Measurements from ENCODE around the gene FIG4.
"Not testable (repeated sequence)": the region's sequence is repeated elsewhere in the genome, so short reads cannot be mapped to it uniquely, and the experiment has no call there.

The FIG4 gene

DNA sequence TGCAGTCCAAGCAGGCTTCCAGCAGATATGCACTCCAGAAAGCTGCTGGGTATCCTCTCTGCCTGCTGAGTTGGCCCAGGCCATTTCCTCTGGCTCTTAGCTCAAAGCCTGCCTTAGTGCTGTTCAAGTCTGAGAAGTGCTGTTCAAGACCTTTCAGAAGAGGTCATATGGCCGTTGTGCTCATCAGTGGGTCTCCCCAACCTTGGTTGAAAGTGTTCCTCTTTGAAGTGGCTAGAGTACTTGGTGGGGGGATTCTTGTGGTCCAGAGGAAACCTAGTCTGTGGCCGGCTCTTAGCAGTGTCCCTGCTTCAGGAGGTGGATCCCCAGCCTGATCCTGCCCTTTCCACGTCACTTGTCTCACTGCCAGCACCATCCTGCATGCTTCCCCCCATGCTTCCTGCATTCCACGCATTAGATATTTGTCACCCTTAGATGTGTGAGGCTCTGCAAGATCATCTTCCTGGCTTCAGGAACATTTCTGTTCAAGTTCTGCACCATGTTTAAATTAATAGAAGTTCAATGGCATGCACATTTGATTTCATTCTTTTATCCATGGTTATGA lies 105.0 kb downstream of the FIG4 start:
- no peak for DNase-seq (ENCODE audit: low read depth)

DNA sequence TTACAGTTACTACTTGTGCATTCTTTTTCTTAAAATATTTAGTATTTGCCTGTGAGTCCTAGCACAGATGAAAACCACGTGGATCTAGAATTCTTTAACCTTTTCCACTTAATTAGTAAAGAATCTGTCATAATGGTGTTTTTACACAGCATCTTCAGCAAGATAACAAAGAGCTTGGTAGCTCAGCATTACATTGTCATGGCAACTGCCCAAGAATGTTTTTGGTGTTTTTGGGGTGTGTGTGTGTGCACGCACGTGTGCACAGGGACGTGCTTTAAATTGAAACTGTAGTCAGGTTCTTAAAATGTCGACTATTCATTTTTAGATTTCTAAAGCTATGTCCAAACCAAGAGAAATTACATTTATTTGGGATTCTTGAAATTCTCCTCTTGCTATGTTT lies 108.0 kb downstream of the FIG4 start:
- DNase-seq (ENCODE audit: low read depth): no peak

DNA sequence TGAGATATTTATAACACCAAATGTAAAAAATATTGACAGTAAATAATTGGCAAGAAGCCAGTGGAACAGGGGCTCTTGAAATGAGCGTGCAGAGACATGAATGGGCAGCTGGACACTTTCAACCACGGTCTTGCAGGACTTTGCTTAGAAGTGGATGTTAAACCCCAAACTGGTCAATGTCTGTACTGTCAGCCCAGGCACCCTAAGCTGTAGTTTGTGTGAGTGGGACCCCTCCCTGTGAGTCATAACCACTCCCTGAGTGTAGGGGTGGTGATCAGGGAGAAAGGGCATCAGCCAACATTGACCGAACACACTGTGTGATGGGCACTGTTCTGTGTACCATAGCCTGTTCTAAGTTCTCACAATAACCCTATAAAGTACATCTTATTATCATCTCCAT lies 108.6 kb downstream of the FIG4 start:
- no peak for DNase-seq (ENCODE audit: low read depth)

DNA sequence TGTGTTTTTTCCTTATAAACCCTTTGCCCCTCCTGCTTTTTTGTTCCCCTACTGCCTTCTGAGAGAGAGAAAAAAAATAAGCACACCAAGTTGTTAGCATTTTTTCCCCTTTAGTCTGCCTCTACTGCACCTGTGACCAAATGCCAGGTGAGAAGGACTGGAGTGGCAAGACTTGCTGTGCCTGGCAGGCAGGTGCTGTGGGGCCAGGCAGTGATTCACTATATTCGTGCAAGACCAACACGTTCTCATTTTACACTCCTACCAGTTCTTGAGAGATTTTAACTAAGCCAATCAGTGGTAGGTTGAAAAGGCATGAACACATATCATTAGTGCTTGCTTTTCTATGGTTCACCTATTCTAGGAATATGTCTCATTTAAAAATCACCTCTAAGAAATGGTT lies 109.7 kb downstream of the FIG4 start:
- no peak for DNase-seq (ENCODE audit: low read depth)

DNA sequence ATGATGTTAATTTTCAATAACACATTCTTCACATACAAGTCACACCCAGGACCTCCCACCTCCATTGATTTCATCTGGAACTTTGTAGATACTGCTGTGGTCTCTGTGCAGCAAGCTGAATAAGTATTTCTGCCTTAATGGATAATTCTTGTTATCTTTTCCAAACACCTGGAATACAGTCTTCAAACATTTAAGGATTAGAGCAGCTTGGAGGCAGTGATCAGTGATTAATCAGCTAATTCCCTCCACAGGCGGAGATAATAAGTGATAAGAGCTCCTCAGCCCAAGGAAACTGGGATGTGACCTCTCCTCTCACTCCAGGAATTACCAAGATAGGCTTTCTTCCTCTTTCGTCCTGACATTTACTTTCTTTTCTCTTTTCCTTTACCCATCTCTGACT lies 110.7 kb downstream of the FIG4 start:
- no peak for DNase-seq (ENCODE audit: low read depth)

DNA sequence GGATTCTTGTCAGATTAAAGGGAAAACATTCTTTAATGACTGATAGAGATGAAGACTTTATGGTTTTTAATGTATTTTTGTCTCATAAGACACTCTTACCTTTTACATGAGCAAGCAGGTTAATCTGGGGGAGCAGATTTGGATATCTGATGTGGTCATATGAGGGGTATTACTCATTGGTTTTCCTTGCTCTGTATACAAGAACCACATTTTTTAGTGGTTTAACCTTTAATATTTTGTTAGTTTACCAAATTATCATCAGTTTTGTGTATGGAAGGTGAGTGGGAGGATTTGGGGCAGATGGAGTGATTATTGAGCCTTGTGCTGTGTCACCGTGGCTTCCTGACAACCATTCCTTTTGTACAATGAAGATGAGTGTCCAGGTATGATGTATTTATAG lies 112.9 kb downstream of the FIG4 start:
- no peak for DNase-seq (ENCODE audit: low read depth)

DNA sequence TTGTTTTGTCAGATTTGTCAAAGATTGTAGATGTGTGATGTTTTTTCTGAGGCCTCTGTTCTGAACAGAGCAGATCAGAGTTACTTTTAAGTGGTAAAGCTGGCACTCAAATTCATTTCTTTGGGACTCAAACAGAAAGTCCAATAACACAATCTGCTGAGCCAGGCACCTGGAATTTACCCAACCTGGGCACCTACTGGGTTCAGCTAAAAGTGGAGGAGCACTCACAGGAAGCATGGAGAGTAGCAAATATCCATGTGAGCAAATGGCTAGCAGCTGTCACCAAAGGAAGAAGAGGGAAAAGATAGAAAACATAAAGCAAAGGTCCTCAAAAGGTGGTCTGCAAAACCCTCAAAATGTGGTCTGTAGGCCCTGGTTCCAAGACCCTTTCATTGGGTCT lies 116.8 kb downstream of the FIG4 start:
- no peak for DNase-seq (ENCODE audit: low read depth)

DNA sequence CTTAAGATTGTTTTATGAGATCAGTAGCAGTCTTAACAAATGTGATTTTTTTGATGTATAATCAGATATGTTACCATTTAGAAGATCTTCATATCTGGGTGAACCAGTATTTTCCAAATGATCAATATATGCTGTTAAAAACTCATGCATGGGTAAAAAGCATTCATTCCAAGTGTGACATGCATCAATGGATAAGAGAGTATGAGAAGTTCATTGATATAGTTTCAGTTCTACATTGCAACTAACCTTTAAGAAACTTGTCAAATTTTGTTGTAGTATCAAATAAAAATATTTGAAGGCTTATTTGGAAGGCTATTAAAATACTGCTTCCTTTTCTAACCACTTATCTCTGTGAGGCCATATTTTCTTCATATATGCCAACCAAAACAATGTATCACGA lies 117.7 kb downstream of the FIG4 start:
- DNase-seq (ENCODE audit: low read depth): no peak

DNA sequence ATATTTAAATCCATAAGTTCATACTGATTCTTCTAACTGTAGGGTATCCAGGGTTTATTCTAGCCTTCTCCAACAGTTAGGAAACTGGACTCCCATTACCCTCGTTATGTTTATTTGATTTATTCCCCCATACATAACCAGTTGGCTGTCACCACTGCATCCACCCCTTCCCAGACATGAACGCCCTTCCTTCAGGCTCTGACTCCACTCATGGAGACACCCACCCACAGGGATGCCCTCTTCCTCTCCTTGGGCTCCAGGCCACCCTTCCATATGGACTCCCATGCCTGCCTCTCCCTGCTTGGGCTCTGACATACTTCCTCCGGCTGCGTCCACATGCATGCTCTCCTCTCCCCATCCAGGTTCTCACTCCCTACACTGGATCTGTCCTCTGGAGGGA lies 124.0 kb downstream of the FIG4 start:
- no peak for DNase-seq (ENCODE audit: low read depth)

DNA sequence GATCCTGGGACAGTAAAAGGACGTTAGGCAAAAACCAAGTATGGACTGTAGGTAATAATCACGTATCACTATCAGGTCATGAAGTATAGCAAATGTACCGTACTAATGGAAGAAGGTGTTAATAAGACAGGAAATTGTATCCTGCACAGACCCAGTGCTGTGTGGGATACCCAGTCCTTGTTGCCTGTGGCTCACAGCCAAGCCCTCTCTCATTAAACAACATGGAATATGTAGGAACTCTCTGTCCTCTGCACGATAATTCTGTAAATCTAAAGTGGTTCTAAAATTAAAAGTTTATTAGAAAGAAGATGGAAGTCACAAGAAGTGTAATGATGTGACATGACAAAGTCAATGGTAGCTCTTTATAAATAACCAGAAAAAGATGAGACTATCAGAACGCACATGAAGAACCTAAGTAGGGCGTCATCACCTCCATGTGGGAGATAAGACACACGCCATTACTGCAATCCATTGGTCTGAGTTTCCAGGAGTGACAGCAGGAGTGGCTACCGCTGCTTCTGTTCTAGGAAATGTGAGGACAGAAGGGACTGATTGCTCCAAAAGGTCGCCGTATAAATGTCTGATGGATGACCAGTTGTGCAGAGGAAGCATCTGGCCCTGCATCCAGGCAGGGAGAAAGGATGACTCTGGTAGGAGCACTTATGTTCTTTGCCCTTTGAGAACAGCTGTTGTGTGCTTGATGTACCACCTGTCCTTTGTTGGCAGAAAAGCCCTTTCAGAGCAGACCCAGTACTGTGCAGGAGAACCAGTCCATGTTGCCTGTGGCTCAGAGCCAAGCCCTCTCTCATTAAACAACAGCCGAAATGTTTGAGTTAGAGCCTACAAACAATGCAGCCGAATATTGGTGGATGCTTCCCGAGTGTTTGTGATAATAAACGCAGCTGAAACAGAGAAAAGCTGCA lies 125.6 kb downstream of the FIG4 start:
- no peak for DNase-seq (ENCODE audit: low read depth)

DNA sequence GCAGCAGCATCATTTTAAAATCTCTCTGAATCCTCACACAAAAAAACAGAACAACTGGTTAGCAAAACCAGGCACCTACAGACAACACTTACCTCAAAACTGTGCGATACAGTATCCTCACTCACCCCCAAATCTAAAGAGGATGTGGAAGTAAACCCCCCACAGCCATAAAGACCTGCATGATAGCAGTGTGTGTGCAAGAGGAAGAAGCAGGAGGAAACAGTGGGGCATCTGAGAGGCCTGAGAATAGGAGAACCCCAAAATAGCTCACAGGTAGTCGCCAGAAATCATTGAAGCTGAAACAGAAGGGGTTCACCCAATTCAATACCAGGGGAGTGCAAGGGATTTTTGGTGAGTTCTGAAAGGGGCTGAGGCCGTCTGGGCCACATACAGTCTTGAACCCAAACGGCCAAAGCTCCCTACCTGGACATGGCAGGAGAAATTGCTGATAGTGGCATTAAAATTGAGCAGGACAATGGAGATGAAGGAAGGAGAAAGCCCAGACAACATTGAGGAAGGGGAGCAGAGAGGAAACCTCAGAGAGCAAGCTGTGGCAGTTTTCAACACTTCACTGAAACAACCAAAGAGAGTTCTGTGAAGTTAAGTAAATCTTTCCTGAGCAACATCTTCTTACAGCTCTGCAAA lies 129.7 kb downstream of the FIG4 start:
- DNase-seq (ENCODE audit: low read depth): no peak

DNA sequence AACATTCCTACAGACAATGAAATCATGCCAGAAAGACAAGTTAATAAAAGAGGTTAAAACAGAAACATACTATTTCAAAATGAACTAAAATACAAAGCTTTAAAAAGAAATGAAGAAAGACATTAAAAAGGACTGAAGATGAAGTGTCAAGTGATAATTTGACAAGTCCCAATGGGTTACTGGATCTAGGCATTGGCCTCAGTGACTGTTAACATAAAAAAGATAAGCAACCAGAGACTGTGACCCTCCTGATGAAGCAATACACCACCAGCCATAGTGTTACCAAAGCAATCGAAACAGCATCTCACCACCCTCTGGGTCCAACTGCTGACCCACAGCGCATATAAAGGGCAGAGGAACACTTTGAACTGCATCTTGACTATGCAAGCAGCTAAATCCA lies 130.3 kb downstream of the FIG4 start:
- no peak for DNase-seq (ENCODE audit: low read depth)

DNA sequence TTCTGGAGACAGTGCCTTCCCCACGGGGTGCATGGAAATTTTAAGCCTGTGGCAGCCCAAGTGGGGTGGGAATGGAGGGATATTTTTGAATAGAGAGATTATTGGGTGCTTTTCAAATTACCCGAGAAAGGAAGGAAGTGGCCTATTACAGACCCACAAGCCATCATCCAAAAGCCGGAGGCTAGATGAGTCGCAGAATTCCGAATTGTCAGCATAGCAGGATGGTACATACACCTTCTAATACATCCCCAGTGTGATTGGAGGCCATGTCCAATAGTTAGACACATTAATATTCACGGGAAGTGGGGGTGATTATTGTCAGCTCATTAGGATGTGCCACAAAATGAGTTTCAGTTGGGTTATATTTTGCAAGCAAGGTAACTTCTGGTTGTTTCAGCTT lies 133.0 kb downstream of the FIG4 start:
- no peak for DNase-seq (ENCODE audit: low read depth)

DNA sequence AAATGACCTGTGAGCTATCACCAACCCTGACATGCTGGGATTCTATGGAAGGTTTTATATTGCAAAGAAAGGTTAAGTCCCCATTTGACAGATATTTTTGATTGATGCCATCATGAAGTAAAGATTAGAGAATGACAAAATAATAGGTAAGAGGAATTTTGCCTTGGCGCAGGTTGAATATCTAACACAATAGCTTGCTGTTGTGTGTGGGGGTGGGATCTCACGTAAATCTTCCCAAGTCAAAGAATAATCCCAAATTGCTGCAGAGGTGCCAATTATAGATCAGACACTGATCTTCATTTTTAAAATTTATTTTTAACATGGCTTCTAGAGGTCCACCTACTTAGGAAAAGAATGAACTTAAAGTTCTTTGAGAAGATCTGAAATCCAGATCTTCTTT lies 135.5 kb downstream of the FIG4 start:
- DNase-seq (ENCODE audit: low read depth): no peak

DNA sequence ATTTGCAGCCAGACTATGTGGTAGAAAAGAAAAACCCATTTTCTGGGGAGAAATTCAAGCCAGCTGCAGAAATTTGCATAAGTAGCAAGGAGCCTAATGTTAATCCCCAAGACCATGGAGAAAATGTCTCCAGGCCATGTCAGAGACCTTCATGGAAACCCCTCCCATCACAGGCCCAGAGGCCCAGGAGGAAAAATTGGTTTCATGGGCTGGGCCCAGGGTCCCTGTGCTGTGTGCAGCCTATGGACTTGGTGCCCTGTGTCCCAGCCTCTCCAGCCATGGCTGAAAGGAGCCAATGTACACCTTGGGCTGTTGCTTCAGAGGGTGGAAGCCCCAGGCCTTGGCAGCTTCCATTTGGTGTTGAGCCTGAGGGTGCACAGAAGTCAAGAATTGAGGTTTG lies 140.3 kb downstream of the FIG4 start:
- DNase-seq (ENCODE audit: low read depth): not testable (repeated sequence)

DNA sequence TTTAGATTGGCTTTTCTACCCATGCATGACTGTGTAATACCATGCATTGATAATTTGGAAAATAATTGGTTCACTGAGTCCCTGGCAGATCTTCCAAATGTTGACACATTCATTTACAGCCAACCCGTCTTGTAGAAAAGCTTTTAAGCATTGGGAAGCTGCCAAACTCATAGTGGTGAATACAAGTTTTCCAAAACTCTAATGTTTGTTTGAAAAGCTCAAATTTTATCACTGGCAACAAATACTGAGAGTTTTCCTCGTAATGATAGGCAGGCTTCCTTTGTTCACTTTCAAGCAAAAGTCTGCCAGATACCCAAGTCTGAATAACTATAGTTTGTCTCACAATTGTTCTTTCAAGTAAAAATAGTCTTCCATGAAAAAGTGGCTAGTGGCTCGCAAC lies 143.0 kb downstream of the FIG4 start:
- DNase-seq (ENCODE audit: low read depth): no peak

DNA sequence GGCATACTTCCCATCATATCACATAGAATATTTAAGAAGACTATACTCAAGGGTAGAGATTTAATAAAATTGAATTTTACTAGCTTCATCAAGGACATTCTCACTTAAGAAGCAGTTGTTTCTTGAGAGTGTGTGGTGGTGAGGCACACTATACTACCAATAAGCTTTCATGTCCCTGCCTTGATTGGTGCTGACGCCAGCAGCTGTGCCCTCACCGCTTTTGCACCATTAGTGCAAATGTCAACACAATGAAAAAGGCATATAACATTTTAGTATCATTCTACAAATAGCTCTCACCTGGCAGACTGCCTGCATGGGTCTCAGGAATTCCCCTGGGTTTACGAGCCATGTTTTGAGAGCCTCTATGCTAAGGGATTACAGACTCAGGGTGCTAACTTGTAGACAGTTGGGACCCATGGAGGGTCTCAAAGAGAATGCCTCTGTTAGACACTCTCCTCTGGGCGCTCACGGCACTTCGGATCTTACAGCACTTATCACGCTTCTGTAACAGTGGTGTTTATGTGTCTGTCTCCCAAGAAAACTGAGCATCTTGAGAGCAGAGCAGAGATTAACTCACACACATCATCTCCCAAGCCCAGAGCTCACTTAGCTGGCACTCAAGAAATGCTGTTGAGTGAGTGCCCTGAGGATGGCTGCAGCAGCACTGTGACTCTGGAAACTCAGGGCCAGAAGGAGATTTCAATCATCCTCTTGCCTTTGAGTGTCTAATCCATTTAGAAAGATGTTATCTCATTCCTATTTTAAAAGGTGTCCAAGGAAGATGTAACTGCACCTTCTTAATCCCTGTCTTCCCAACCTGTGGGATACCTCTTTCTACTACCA lies 143.7 kb downstream of the FIG4 start:
- no peak for DNase-seq (ENCODE audit: low read depth)

DNA sequence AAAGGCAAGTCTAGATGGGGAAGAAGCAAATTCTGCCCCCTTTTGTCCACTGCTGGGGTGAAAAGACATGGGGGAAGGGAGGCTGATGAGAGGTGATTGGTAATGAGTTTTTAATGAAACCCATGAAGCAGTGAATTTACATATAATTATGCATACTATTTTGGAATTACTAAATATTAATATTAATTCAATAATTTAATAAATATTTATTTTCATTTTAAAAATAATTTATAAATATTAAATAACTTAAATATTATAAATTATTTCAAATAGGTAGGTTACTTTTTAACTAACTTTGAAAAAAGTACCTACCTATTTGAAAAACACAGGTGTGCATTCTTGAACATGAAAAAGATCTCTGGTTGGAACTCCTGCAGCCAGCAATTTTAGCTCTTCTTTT lies 148.9 kb downstream of the FIG4 start:
- no peak for DNase-seq (ENCODE audit: low read depth)

DNA sequence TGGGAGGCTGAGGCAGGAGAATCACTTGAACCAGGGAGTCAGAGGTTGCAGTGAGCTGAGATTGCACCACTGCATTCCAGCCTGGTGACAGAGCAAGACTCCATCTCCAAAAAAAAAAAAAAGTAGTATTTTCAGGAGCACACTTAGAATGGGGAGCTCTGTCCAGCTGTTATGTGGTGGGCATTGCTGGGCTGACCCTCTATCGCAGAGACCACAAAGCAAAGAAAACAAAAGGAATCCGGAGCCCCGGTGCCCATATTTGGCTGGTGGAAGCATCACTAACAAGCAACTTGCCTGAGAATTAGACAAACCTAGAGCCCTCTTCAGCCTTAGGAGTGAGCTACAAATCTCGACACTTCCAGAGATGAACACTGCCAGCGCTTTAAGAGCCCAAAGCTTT lies 149.7 kb downstream of the FIG4 start:
- no peak for DNase-seq (ENCODE audit: low read depth)

DNA sequence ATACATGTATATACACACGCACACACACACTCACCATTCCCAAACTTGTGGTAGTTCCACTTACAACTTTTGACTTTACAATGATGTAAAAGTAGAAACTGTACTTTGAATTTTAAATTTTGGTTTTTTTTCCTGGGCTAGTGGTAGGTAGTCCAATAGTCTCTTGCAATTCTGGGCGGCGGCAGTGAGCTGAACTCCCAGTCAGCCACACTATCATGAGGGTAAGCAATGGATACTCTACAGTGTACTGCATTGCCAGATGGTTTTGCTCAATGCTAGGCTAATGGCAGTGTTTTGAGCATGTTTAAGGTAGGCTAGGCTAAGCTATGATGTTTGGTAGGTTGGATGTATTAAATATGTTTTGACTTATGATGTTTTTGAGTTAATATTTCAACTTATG lies 150.8 kb downstream of the FIG4 start:
- DNase-seq (ENCODE audit: low read depth): no peak

DNA sequence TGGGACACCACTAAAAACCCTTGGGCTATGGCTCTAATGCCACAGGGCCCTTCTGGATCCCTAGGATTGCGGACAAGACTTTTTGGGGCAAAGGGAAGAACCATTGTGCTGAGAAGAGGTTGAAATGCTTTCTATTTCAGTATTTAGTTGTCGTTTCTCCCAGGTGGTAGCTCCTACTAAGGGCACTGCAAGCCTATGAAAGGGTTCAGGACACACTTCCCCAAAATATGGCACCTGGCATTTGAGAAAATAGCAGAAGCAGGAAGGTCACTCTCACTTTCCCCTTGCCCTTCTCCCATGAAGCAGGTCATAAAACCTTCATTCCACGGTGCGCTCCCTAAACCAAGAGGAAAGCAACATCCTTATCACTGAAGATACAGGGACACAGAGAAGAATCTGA lies 161.6 kb downstream of the FIG4 start:
- DNase-seq (ENCODE audit: low read depth): no peak

DNA sequence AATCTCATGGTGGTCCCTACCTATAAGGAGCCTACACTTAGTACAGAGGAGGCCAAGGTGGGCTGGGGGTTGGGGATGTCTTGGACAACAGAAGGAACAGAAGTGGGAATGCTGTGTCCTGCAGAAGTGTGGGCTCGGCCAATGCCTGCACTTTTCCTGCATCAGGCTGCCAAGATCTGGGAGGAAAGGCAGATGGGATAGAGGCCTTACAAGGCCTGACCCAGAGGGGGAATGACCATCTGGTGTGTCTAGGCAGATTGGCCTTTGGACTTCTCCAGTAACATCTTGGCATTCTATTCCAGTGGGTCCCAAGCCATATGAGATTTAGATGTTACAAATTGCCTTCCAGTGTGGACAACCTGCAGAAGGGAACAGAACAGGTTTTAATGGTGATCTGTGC lies 162.3 kb downstream of the FIG4 start:
- no peak for DNase-seq (ENCODE audit: low read depth)

DNA sequence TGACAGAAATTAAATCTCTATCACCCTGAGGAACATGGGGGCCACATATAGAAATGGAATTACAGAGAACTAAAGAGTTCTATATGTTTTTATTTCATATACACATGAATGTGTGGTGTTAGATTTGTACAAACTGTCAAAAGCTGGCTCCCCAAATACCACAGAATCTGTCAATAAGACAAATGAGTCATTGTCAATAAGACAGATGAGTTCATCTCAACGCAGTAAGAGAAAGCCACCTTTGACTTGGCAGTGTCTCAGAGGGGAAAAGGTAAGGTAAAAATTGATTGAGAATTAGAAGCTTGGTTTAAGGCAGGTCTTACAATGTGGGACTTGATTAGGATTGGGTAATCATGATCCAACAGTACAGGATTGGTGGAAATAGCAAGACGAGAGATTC lies 162.9 kb downstream of the FIG4 start:
- no peak for DNase-seq (ENCODE audit: low read depth)

All from amniotic epithelial cell (primary cell).